HG03095 (cell line): ENCODE data around the gene SBF1.

Source experiments
- ATAC-seq: cut with Tn5 transposase; IDR thresholded peaks from one replicate; pipeline ENCODE4 v1.9.1; 2021; ENCODE audit warnings: moderate library complexity; ENCODE audit not compliant: unreplicated experiment

The SBF1 gene

DNA sequence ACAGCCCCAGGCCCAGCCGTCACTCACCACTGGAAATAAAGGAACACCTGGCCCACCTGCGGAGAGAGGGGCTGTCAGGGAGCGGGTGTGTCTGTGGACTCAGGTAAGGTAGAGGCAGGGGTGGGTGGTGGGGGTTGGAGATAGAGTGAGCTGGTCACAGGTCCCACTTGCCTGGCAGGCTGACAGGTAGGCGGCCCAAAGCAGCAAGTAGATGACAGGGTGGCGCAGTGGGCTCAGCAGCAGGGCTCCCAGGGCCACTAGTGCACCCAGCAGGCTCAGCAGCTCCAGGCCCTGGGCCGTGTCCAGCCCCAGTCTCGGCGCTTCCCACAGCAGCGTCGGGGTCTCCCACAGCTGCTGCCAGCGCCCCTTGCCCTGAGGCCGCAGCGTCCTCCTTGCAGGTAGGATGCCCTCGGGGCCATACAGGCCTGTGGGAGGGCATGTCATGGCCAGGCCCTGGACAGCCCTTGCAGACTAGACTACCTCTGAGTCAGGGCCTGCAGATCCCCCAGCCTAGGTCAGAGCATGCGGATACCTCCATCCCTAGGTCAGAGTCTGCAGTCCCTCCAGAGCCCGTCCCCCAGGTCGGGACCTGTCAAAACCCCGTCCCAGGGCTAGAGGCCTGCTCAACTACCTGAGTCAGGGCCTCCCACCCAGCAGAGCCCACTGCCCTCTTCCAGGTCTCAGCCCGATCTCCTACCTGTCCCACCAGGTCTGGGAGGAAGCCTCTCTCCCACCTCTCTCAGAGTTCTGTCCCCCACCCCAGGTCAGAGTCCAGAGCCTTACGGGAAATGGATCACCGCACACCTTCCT lies 32.0 kb upstream of the SBF1 start:
- ATAC-seq, result no peak

DNA sequence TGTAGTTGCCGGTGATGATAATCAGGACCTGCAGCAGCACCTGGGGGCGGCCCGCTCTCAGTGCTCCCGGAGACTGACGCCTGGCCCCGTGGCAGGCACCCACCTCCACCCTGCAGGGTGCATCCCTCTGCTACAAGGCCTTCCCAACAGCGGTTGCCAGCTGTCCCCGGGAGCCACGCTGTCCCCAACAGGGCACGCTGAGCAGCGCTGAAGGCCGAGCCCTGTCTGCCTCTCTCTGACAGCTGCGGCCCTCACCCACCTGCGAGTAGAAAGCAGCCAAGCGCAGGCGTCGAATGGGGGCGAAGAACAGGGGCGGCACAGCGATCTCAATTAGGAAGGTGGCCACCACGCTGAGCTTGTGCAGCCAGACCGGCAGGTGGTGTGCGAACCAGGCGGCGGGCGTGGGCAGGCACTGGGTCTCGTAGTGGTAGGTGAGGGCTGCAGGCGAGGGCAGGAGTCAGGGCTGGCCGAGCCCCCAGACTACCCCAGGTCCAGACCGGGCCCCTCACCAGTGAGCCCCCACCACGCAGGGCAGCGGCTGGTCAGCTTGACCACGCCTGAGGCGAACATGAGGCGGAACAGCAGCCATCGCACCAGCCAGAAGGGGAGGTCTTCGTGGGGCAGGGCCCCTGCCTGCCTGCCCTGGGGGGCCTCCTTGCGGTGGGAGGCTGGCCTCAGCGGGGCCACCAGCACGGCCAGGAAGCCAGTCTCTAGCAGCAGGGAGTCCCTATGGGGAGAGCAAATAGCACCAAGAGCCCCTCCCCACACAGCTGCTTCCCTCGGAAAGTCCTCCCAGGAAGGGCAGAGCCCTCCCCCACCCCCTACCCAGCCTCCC lies 31.2 kb upstream of the SBF1 start:
- no peak for ATAC-seq

DNA sequence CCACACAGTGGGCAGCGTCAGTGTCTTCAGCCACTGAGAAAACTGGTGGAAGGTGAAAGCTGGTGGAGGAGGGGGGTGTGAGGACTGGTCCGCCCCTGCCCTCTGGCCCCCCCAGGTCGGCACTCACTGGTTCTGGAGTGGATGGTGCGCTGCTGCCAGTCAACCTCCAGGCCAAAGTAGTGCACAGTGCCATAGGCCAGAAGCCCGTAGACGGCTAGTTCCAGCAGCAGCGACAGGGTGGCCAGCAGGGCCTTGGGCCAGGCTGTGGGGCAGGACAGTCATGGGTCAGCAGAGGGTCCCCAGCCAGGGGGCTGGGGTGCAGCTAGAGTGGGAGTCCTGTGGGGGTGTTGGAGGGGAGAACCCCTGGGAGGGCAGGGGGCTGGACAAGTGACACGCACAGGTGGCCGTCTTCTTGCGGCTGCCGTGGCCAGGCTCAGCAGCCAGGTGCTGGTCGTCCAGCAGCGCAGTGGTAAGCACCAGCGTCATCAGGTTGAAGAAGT lies 30.5 kb upstream of the SBF1 start:
- no peak for ATAC-seq

DNA sequence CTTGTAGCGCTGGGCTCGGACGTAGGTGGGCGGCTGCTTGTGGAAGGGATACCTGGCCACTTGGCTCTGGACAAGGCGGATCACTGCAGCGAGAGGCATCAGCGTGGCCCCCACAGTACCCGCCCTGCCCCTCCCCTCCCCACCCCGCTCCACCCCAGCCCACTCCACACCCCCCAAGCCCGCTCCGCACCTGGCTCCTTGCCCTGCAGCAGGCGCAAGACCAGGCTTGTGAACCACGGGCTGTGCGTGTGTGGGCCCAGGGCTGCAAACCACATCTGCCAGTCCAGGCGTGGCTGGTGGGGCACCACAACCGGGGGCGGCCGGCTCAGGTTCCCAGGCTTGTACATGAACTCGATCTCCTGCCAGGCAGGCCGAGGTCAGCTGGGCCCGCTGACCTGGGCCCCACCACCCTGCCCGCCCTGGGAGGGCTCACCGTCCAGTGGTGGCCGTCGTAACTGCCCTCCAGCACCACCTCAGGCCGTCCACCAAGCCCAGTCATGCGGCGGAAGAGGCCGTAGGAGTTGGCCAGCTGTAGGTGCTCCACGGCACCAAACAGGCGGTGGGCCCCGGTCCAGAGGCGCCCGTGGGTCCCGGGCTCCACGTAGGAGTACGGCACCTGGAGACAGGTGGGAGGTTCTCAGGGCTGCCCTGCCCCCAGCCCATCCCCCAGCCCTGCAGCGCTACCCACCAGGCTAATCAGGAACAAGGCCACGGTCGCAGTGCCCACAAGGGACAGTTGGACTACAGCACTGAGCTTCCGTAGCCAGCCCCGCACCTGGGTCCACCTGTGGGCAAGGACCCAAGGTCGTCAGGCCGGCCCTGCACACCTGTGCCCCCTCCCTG lies 29.8 kb upstream of the SBF1 start:
- ATAC-seq, result no peak

DNA sequence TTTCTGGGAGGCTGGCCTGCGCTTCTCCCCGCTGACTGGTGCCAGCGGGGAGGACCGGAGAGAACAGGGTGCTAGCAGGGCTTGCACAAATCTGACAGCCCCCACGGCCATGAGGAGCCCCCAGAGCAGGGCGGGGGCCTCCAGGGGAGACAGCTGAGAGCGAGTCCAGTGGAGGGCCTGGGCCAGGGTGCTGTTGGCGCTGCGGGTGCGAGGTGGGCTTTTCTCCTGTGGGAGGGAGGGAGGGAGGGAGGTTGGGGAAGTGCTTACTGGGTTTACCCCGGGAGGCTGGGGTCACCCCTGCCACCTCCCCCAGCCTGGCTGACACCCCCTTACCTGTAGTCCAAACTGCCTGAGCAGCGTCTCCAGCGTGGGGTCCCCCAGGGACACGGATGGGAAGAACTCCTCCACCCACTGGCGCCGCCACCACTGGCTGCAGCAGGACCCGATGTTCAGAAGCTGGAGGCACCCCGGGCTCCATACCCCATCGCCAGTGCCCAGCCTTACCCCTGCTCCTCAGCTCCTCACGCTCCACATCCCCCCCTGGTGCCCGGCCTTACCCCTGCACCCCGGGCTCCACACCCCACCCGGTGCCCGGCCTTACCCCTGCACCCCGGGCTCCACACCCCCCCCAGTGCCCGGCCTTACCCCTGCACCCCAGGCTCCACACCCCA lies 28.8 kb upstream of the SBF1 start:
- ATAC-seq, result no peak

DNA sequence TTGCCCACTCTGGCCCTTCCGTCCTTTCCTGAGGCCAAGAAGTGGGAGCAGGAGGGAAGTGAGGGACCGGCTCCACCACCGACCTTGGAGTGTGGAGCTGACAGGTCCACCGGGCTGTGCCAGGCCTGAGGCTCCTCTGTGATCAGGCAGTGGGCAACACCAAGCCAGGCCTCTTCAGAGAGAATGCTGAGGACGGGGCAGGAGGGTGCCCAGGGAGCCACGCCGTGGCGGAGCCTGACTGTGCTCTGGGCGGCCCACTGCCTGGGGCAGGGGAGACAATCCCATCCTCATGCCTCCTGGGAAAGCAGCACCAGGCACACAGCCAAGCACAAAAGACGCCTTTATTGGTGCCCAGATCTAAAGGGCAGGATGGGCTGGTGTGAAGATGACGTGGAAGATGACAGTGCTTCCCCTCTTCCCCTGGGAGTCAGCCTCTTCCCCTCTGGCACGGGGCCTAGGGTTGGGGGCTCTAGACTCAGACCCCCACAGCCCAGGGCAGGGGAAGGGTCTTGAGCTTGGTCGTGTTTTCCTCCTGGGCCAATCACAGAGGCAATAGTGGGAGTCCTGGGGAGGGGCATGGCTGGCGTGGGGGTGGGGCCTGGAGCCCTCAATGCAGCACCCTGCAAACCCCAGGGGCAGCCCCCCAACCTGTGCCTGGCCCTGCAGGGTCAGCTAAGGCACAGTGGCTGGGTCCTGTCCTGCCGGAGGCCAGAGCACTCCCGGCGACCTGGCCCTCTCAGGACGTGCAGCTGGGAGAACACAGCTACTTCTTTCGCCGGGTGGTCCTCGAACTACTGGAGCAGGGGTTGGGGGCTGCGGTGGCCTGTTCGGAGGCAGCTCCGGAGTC lies 28.0 kb upstream of the SBF1 start:
- no peak for ATAC-seq

DNA sequence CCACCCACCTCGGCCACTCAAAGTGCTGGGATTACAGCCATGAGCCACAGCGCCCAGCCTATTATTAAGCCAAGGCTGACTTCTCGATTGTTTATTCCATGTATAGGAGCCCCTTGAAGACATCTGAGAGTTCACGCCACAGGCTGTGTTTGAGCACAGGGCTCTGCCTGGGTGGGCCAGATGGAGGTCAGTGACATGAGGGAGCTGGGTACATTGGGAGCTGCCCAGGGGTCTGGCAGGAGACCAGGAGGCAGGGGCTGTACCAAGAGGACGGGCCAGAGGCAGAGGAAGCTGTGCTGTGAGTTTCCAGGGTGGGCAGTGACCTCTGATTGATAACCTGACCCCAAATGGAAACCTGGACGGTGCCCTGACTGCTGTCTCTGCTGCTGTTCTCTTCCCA lies 27.3 kb upstream of the SBF1 start:
- no peak for ATAC-seq

DNA sequence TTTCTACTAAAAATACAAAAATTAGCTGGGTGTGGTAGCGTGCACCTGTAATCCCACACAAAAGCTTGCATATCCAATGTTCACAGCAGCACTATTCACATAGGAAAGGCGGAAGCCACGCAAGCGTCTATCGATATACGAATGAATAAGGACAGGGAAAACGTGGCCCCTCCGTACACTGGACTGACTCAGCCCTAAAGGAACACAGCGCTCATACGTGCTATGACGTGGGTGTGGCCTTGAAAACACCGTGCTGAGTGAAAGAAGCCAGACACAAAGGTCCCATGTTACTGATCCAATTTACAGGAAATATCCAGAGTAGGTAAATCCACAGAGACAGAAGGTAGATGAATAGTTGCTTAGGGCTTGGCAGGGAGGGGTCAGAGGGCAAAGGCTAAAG lies 25.6 kb upstream of the SBF1 start:
- no peak for ATAC-seq

DNA sequence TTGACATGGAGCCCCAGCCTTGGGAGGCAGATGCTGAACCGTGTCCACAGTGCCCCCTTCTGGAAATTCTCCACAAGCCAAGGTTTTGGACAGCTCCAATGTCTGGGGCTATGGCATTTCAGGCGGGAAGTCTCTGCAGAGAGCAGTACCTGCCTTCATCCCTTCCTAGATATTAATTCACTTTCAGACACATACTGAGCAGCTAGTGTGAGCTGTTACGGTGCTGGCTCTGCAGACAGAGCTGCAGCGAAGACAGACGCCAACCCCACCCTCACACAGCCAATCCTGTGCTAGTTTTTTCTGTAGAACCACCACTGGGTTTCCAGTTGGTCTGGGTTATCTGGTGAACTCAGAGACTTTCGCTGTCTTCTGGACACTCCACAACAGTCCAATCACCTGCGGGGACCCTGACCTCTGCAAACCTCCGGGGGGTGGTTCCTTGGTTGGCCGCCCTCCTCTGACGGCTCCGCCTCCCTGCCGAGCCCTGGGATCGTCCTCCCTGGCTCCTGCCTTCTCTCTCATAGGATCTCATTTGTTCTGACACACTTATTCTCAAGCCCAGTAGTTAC lies 23.6 kb upstream of the SBF1 start:
- ATAC-seq, result no peak

DNA sequence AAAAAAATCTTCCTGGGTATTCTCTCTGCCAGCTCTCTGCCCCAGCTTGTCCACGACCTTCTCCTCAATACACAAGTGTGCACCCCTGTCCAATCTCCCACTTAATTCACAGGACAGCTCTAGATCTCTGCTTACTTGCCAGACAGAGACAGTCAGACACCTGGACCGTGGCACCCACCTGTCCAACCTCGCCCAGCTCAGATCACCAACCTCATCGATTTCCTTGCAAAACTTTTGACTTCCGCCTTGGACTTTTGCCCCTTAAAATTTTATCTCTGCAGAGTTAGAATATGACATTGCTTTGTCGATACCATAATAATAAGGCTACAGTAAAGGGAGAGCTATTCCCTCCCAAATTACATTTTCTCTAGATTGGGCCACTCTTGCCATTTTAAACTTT lies 22.3 kb upstream of the SBF1 start:
- no peak for ATAC-seq

DNA sequence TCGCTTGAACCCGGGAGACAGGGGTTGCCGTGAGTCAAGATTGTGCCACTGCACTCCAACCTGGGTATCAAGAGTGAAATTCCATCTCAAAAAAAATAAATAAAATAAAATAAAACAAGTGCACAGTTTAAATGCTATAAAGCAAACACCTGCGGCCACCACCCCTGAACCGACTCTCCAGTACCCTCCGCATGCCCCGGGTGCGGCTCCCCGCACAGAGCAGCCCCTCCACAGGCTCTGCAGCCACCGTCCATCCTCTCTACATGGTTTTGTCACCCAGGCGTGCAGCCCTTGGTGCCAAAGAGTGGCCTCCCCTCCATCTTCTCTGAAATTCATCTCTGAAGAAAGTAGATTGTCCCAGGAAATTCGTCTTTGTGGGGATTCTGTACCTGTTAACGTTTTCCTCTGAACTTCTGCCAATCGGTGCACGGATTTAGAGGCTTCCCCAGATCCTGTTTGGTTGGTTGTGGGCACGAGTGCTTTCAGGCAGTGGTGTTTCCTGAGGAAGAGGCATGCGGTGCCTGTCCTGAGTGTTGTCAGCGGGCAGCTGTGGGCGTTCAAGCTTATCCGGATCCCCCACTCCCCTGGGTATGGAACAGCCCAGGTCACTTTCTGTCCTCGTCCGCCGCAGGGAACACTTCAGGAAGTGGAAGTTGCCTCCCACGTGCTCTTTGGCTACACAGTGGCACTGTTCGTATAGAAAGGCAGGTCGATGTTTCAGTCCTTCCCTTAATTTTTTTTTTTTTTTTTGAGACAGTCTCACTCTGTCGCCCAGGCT lies 15.9 kb upstream of the SBF1 start:
- no peak for ATAC-seq

DNA sequence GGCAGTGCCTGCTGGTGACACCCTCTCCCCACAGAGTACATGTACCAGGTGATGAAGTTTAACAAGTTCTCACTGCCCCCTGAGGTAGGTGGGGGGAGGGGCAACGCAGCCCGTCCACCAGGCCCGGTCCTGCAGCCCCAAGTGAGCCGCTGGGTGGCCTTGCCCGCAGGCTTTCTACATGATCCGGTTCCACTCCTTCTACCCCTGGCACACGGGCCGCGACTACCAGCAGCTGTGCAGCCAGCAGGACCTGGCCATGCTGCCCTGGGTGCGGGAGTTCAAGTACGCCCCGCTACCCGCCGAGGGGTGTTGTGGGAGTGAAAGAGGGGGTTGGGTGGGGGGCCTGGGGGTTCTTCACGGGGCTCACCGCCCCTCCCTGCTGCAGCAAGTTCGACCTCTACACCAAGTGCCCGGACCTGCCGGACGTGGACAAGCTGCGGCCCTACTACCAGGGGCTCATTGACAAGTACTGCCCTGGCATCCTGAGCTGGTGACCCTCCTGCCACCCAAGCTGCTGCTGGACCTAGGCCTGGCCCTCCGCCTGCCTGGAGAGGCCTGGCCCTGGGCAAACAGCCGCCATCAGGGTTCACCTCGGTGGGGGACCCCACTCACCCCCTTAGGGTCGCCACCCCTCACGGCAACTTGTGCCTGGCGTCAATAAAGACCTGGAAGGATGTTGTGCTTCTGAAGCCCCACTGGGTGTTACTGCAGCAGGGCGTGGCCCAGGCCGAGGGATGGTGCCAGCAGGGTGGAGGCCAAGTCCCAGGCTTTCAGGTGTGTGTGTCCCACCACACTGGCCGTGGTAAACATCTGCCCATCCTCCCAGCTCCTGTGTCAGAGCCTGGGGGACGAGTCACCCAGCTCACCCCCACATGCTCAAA lies 14.8 kb upstream of the SBF1 start:
- ATAC-seq, result no peak

DNA sequence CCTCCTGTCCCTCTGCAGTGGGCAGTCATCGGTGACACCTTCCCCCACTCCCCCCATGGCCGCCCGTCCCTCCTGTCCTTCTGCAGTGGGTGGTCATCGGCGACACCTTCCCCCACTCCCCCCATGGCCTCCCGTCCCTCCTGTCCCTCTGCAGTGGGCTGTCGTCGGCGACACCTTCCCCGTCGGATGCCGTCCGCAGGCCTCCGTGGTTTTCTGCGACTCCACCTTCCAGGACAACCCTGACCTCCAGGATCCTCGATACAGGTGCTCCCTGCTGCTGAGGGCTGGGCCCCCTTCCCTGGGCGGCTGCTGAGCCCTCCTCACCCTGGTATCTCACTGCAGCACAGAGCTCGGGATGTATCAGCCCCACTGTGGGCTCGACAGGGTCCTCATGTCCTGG lies 14.1 kb upstream of the SBF1 start:
- ATAC-seq, result no peak

DNA sequence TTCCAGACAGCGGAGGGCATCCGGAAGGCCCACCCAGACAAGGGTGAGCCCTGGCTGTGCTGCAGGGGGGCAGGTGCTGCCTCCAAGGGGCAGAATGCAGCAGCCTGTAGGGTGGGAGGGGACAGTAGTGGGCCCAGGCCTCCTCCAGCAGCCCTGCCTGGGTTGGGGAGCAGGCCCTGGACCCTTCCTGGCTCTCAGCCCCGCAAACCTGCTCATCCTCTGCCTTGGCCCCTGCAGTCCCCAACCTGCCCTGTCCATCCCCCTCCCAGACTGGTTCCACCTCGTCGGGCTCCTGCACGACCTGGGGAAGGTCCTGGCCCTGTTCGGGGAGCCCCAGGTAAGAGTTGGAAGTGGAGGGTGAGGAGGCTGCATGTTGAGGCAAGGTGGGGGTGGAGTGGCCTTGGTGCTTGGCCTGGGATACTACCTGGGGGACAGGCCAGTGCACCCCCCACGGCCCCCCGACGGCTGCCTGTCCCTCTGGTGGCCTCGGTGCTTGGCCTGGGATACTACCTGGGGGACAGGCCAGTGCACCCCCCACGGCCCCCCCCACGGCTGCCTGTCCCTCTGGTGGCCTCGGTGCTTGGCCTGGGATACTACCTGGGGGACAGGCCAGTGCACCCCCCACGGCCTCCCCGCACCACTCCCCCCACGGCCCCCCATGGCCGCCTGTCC lies 13.3 kb upstream of the SBF1 start:
- ATAC-seq, result no peak

DNA sequence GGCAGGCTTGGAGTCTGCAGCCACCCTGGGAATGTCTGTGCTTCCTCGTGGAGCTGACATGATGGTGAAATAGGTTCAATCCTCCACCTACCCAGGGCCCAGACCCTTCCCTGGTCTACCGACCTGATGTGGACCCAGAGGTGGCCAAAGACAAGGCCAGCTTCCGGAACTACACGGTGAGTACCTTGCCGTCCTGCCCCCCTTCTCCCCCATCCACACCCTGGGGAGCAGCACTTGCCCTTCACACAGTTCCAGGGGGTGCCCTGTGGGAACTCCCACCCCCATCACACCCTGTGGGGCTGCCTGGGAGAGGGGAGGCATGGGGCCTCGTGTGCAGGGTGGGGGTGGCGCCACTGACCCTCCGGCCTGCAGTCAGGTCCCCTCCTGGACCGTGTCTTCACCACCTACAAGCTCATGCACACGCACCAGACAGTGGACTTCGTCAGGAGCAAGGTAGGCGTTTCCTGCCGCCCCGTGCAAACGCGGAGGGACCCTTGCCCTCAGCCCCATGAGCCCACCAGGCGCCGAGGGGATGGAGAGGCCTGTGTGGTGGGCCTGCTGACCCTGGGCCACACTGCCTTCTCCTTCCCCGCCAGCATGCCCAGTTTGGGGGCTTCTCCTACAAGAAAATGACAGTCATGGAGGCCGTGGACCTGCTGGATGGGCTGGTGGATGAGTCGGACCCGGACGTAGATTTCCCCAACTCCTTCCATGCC lies 12.6 kb upstream of the SBF1 start:
- ATAC-seq, result no peak

DNA sequence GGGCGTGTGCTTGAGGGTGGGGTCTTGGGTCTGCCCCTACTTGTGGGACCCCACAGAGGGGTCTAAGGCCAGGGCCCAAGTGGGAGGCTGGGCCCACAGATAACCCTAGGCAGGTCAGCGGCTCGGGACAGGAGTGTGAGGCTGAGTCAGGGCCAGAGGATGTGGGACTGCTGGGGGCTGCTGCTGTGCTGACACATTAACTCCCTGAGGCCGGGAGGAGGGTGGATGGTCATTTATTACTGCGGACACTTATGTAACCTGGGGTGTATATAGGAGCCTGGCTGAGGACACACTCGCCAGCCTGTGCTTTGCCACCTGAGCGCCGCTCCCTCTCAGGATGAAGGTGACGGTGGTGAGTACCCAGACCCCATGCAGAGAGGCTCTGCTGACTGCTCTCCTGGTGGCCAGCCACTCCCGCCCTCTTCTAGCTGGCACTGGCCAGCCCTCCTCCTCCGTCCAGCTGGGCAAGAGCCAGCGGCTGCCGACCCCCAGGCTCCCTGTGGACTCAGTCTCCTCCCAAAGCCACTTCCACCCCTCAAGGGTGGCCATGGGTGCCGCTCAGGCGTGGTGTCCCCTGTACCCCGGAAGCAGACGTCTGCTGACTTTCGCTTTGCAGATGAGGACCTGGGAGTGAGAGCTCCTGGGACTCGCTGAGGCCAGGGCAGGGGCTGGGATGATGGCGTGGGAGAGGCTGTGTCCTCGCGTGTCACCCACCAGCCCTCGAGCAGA lies 11.9 kb upstream of the SBF1 start, which contains the start of gene MIOX:
TSS of gene MIOX (plus strand) at position 299 of the 729 bp plus-strand sequence. CDS start at position 338, 39 bp downstream.
- no peak for ATAC-seq
